NCI-H748 (cell line): ENCODE results near the gene LNPEP.
"Not testable (repeated sequence)": the region's sequence is repeated elsewhere in the genome, so short reads cannot be mapped to it uniquely, and the experiment has no call there.

Source experiments
- DNase-seq: peaks from one replicate; lab custom pipeline; 2025; ENCODE audit not compliant: unreplicated experiment; lab: John Stamatoyannopoulos, UW

The LNPEP gene

DNA sequence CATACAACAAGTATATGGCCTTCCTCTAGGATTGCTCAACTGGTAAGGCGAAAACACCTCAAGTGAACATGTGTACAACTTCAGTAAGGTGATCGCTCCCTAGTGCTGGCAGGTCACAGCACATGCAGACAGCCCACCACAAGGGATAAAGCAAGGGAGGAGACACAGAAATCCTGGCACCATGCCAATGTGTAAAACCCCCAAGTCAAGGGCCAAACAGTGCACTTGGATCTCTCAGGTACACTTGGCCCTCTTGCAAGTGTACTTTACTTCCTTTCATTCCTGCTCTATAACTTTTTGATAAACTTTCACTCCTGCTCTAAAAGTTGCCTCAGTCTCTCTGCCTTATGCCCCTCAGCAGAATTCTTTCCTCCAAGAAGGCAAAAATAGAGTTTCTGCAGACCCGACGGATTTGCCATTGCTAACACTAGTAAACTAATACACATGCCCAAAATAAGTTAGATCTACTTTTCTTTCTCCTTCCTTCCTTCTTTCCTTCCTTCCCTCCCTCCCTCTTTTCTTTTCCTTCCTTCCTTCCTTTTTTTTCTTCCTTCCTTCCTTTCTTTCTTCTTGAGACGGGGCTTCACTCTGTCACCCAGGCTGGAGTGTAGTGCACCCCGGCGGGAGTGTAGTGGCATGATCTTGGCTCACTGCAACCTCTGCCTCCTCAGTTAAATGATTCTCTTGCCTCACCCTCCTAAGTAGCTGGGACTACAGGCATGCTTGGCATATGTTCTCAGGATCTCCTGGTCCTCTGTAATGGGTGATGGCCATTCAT is 6.8 kb upstream of the LNPEP start:
- peak; percentile 13 for DNase-seq

DNA sequence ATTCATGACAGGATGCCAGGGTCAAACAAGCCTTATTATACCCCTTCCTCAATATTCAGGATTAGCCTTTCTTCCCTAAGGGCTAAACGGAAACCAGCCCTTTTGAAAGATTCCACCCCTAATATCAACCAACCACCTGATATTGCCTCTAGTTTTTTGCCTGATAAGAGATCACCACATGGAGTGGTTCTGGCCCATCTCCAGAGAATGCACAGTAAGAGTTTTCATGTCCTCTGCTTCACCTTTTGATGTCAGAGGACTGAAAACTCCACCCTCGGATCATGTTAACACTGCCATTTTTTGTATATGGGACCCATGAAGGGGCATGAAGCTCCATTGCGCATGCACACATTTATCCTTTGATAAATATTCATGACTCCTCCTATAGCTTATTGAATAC is 5.8 kb upstream of the LNPEP start:
- DNase-seq: no peak

- no peak for DNase-seq
Measured at GRCh38 chr5:96930589-96930988, 5.3 kb upstream of the LNPEP start.

GRCh38 chr5:96931037-96931436 is 4.8 kb upstream of the LNPEP start:
- not testable (repeated sequence) for DNase-seq

DNA sequence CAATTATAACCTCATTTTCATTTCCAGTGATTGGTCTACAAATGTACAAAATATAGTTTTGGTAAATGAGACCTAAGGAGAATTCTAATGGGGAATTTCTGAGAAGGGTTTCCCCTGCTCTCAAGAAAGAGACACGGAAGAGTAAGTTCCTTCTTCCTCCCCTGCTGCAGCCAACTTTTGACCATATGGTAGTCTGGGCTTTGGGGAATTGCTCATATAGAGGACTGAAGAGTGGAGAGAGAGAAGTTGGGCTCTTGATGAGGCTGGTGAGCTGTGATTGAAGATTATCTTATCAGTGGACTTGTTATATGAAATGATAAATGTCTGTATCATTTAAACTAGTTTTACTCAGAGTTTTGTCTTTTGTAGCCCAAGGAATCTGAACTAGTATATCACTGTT is 4.3 kb upstream of the LNPEP start:
- no peak for DNase-seq

DNA sequence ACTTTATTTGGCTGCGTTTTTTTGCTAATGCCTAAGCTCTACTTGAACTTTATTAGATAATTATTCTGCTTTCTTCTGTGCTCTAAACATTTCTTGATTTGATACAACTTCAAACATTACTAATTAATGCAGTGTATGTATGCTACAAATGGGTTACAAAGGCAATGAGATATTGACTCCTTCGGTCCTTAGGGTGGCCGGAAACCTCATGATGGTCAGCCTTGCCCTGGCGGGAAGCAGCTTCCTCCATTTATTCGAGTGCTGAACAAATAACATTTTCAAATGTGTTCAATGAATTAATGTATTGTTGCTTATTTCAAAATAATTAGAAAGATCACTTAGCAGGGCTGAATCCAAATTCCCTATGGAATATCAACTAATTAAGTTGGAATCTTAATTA is 3.9 kb upstream of the LNPEP start:
- no peak for DNase-seq

GRCh38 chr5:96933764-96934707 is 1.8 kb upstream of the LNPEP start:
- peak; percentile 68 for DNase-seq

DNA sequence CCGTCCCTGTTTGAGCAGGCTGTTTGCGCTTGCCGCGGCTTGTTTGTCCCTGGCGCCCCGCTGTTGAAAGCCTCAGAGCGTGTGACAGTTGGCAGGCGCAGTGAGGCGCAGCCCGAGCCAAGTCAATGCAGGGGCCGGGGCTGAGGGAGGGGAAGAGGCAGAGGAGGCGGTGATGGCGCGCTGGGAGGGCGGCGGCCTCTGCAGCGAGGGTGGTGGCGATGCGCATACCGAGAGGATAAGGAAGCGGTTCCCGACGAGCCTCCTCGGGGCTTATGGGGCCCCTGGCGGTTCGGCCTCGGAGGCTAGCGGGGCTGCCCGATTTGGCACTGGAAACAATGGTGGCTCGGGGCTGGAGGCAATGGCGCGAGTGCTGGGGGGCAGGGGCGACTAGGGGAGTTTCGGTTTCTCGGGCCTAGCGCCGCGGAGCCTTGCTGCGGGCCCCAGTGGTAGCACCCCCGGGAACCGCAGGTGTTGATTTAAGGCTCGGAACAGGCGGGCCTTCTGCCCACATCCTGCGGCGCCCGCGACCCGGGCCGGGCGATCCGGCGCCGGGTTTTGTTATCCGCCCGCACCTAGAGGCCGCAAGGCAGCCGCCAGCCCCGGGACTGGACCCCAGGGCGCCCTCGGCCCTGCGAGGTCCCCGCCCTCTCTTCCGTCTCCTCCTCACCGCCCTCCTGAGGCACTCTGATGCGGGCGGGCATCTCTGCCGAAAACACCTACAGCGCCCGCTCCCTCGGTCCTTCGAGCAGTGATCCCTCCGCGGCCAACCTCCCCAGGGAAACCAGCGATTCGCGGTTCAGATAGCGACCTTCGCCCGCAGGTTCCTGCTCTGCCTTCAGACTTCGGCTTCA is 947 bp upstream of the LNPEP start:
- DNase-seq: peak; percentile 94

DNA sequence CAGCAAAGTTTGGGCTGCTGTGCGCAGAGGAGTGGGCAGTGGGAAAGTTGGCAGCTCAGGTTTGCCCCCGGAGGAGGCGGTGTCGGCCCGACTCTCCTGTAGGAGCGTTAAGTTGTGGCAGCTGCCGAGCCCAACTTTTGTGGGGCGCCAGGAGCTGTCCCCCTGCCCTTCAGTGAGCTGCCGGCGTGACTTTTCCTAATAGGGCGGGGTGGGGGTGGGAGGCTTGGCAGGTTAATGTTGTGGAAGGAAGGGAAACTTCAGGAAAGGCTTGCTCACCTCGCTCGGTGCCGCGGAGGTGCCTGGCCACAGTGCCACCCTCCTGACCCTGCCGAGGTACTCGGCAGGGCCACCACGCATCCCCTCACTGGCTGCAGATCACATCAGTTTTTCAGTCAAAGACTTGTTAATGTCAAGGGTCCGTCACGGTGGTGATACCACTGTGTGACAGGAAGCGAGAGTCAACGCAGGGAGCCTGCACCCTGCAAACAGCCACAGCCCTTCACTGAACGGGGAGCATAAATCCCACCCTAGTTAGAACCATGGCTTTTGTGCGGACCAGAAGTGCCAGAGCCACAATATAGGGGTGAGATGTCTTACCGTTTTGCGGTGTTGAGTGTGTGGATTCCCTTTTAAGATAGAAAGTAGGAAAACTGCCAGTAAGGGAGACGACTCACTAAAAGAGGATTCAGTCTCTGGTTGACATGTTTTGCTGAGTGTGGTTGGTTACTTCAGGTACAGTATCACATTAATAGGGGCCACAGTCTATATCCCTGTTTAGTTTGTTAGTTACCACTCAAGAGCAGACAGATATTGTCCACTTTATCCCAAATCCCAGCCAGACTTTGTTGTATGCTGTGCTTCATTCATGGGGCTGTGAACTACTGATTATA is 796 bp downstream of the LNPEP start:
- peak; percentile 57 for DNase-seq

- DNase-seq: no peak
Measured at GRCh38 chr5:96940586-96940985, 4.7 kb downstream of the LNPEP start.

- DNase-seq: no peak
Measured at GRCh38 chr5:96941140-96941539, 5.3 kb downstream of the LNPEP start.

DNA sequence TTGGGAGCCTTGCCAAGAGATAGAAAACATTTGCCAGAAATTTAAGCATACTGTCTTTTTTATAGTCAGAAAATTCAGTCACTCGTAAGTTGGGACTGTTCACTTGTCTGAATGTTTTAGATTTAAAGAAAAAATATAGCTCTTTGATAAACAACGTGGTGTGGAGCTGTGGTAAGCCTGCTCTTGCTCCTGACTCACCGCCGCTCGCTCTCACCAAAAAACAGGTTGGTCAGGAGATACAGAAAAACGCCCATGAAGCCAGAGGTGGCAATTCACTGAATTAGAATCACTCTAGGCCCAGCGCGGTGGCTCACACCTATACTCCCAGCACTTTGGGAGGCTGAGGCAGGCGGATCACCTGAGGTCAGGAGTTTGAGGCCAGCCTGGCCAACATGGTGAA is 6.2 kb downstream of the LNPEP start:
- DNase-seq: no peak

GRCh38 chr5:96942911-96943310 is 7.0 kb downstream of the LNPEP start:
- no peak for DNase-seq

- no peak for DNase-seq
Measured at GRCh38 chr5:96943799-96944198, 7.9 kb downstream of the LNPEP start.

DNA sequence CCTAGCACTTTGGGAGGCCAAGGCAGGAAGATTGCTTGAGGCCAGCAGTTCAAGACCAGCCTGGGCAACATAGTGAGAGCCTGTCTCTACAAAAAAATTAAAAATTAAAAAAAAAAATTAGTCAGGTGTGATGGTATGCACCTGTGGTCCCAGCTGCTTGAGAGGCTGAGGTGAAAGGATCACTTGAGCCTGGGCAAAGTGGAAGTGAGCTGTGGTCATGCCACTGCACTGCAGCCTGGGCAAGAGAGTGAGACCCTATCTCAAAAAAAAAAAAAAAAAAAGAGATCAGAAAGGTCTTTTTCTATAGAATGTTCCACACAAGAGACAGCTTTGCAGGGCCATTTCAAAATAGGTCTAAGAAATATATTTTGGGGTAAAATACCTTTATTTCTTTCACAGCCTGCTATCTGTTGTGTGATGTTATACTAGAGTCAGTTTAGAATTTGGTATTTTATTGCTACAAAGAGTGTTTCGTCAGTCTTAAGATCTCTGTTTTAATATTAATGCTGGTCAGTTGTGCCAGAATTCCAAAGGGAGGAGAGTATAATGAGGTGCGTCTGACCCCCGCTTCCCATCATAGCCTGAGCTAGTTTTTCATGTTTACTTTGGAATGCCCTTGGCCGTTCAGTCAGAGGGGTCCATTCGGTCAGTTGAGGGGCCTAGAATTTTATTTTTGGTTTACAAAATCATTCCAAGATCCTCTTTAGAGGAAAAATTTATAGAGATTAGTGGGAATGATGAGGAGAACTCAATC is 9.4 kb downstream of the LNPEP start:
- no peak for DNase-seq

- no peak for DNase-seq
Measured at GRCh38 chr5:96946381-96946780, 10.5 kb downstream of the LNPEP start.

DNA sequence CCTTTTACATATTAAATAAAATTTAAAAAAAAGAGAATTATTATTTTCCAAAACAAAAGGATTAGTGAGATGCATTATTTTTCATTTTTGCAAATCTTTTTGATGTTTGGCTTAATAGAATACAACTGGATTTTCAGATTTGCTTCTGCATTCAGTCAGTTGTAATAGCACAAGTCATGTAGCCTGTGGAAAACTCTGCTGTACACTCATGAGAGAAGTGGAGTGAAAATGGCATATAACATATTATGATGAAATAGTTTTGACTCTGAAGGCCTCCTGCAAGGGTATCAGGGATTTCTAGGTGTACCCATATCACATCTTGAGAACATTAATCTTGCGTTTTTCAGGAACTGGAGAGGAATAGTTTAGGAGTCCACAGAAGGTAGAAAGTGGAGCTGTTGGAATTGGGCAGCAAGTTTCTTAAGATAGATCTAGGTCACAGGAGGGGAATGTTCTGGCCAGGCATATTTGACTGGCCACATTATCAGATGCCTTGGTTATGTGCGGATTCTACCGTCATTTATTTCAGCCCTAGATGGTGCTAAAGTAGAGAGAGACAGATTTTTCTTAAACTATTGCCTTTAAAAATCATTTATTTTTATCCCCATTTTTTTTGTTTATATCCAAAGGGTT is 16.4 kb downstream of the LNPEP start:
- no peak for DNase-seq

GRCh38 chr5:96952974-96953730 is 17.3 kb downstream of the LNPEP start:
- no peak for DNase-seq
